Measurements from ENCODE around the gene CRYM. TPM values are rescaled to one million over a fixed set of nuclear protein-coding genes. Genes with fewer than 3 reads are reported as not detected.
"Not testable (repeated sequence)": the region's sequence is repeated elsewhere in the genome, so short reads cannot be mapped to it uniquely, and the experiment has no call there.

The CRYM gene
- total and polyA plus RNA-seq, 2 experiments from 2014 or later, result not detected

GRCh38 chr16:21301168-21301894 lies 23.2 kb upstream of the CRYM start:
- Histone ChIP-seq H3K4me3 (peak overlapping the region; percentile 56), H3K27ac (no peak overlapping the region), H3K27me3 (peaks cover 75% of the 10 kb centered on the region), H3K4me1 (ENCODE audit: low read depth) (no peaks in the 10 kb centered on the region), H3K9me3 (ENCODE audit: low read depth) (no peaks in the 10 kb centered on the region), H3K36me3 (no peaks in the 10 kb centered on the region)
- TF ChIP-seq, protein P1, sequence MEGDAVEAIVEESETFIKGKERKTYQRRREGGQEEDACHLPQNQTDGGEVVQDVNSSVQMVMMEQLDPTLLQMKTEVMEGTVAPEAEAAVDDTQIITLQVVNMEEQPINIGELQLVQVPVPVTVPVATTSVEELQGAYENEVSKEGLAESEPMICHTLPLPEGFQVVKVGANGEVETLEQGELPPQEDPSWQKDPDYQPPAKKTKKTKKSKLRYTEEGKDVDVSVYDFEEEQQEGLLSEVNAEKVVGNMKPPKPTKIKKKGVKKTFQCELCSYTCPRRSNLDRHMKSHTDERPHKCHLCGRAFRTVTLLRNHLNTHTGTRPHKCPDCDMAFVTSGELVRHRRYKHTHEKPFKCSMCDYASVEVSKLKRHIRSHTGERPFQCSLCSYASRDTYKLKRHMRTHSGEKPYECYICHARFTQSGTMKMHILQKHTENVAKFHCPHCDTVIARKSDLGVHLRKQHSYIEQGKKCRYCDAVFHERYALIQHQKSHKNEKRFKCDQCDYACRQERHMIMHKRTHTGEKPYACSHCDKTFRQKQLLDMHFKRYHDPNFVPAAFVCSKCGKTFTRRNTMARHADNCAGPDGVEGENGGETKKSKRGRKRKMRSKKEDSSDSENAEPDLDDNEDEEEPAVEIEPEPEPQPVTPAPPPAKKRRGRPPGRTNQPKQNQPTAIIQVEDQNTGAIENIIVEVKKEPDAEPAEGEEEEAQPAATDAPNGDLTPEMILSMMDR (IDR thresholded peaks at IDR 0.05; ENCODE audit: low read depth, low read length), result peak; percentile 25
- peak; percentile 60 to 70 for DNase-seq (ENCODE audit: low read depth in 1 of 2, low spot score in 1 of 2)

- TF ChIP-seq, protein P1 (IDR thresholded peaks at IDR 0.05; ENCODE audit: low read depth, low read length), result peak; percentile 95
- DNase-seq (ENCODE audit: low read depth in 1 of 2, low spot score in 1 of 2), result peak; percentile 94 to 100
- Histone ChIP-seq H3K9me3 (ENCODE audit: low read depth) (no peaks in the 10 kb centered on the region), H3K27ac (no peak overlapping the region), H3K36me3 (no peaks in the 10 kb centered on the region), H3K4me1 (ENCODE audit: low read depth) (no peaks in the 10 kb centered on the region), H3K4me3 (peak overlapping the region; percentile 56), H3K27me3 (peaks cover 68% of the 10 kb centered on the region)
Observed at GRCh38 chr16:21300309-21301167, 22.4 kb upstream of the CRYM start.

- not testable (repeated sequence) for H3K27ac ChIP-seq; H3K9me3 ChIP-seq (ENCODE audit: low read depth); H3K36me3 ChIP-seq; DNase-seq (ENCODE audit: low read depth in 1 of 2, low spot score in 1 of 2); H3K4me1 ChIP-seq (ENCODE audit: low read depth); H3K4me3 ChIP-seq
- H3K27me3 ChIP-seq, result peaks cover 27% of the 10 kb centered on the region
Observed at GRCh38 chr16:21289789-21290188, 11.7 kb upstream of the CRYM start.

DNA sequence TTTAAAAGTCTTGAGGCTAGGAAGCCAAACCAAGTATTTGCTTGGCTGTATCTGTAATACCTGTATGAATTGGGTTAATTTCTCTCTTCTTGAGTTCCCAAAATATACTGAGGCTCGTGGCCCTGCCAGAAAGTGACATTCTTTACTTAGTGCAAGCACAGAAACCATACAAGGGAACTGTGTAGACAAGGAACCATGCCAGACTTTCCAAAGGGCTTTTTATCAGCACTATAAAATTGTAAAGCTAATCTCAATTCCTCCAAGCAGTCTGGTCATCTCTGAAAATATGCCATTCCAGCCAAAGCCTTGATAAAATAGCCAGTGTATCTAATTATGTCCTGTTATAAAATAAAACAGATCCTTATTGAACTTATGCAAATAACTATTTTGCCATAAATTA lies 7.2 kb upstream of the CRYM start:
- no peaks in the 10 kb centered on the region for H3K9me3 ChIP-seq (ENCODE audit: low read depth)
- no peak for DNase-seq (ENCODE audit: low read depth in 1 of 2, low spot score in 1 of 2)
- H3K27ac ChIP-seq, result no peak overlapping the region
- H3K4me3 ChIP-seq, result no peak overlapping the region
- H3K27me3 ChIP-seq, result no peaks in the 10 kb centered on the region
- no peaks in the 10 kb centered on the region for H3K36me3 ChIP-seq
- TF ChIP-seq, protein P1 (IDR thresholded peaks at IDR 0.05; ENCODE audit: low read depth, low read length), result no peak
- H3K4me1 ChIP-seq (ENCODE audit: low read depth), result no peaks in the 10 kb centered on the region

DNA sequence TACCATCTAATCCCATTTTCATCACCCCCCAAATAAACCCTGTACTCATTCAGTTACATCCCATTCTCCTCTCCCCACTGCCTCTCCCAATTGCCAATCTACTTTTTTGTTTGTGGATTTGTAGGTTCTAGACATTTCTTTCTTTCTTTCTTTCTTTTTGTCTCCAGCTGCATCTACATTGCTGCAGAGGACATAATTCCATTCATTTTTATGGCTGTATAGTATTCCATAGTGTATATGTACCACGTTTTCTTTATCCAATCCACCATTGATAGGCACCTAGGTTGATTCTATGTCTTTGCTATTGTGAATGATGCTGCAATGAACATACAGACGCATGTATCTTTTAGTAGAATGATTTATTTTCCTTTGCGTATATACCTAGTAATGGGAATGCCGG lies 6.3 kb upstream of the CRYM start:
- TF ChIP-seq, protein P1 (IDR thresholded peaks at IDR 0.05; ENCODE audit: low read depth, low read length), result no peak
- Histone ChIP-seq H3K4me3 (peak overlapping the region; percentile 45), H3K36me3 (no peaks in the 10 kb centered on the region), H3K4me1 (ENCODE audit: low read depth) (no peaks in the 10 kb centered on the region), H3K9me3 (ENCODE audit: low read depth) (no peaks in the 10 kb centered on the region), H3K27me3 (peaks cover 6% of the 10 kb centered on the region), H3K27ac (no peak overlapping the region)
- DNase-seq (ENCODE audit: low read depth in 1 of 2, low spot score in 1 of 2), result no peak

All from cardiac muscle cell (in vitro differentiated cells and primary cell).